ENCODE measurements around the gene MORN1.

MORN1 gene

GRCh38 chr1:2292725-2293450, 98.5 kb downstream of the MORN1 start:
- DNase-seq (ENCODE audit: low read depth in 2 of 2) = no peak

GRCh38 chr1:2291577-2291976, 99.8 kb downstream of the MORN1 start:
- DNase-seq (ENCODE audit: low read depth in 2 of 2) = no peak

GRCh38 chr1:2290595-2291510, 100.5 kb downstream of the MORN1 start:
- DNase-seq (ENCODE audit: low read depth in 2 of 2) = peak; percentile 57 to 71

GRCh38 chr1:2290171-2290578, 101.2 kb downstream of the MORN1 start:
- DNase-seq (ENCODE audit: low read depth in 2 of 2) = no peak

GRCh38 chr1:2289607-2290006, 101.7 kb downstream of the MORN1 start:
- no peak for DNase-seq (ENCODE audit: low read depth in 2 of 2)

- no peak for DNase-seq (ENCODE audit: low read depth in 2 of 2)
Measured at GRCh38 chr1:2288816-2289536, 102.4 kb downstream of the MORN1 start.

- no peak for DNase-seq (ENCODE audit: low read depth in 2 of 2)
Measured at GRCh38 chr1:2288311-2288710, 103.0 kb downstream of the MORN1 start.

GRCh38 chr1:2287649-2288048, 103.7 kb downstream of the MORN1 start:
- DNase-seq (ENCODE audit: low read depth in 2 of 2) = no peak

- no peak for DNase-seq (ENCODE audit: low read depth in 2 of 2)
Measured at GRCh38 chr1:2286923-2287322, 104.4 kb downstream of the MORN1 start.

GRCh38 chr1:2284932-2285331, 106.4 kb downstream of the MORN1 start:
- no peak for DNase-seq (ENCODE audit: low read depth in 2 of 2)

- DNase-seq (ENCODE audit: low read depth in 2 of 2) = no peak
Measured at GRCh38 chr1:2283991-2284895, 107.1 kb downstream of the MORN1 start.

GRCh38 chr1:2283371-2283990, 107.9 kb downstream of the MORN1 start:
- DNase-seq (ENCODE audit: low read depth in 2 of 2) = no peak

- DNase-seq (ENCODE audit: low read depth in 2 of 2) = no peak
Measured at GRCh38 chr1:2282556-2283270, 108.6 kb downstream of the MORN1 start.

- DNase-seq (ENCODE audit: low read depth in 2 of 2) = no peak
Measured at GRCh38 chr1:2279817-2280216, 111.5 kb downstream of the MORN1 start.

GRCh38 chr1:2279210-2279639, 112.1 kb downstream of the MORN1 start:
- no peak for DNase-seq (ENCODE audit: low read depth in 2 of 2)

- DNase-seq (ENCODE audit: low read depth in 2 of 2) = no peak
Measured at GRCh38 chr1:2278591-2279209, 112.7 kb downstream of the MORN1 start.

GRCh38 chr1:2277741-2278488, 113.4 kb downstream of the MORN1 start:
- DNase-seq (ENCODE audit: low read depth in 2 of 2) = no peak

- no peak for DNase-seq (ENCODE audit: low read depth in 2 of 2)
Measured at GRCh38 chr1:2276803-2277580, 114.4 kb downstream of the MORN1 start.
